ENCODE measurements around the gene GUSB. TPM values are rescaled to one million over a fixed set of nuclear protein-coding genes. Genes with fewer than 3 reads are reported as not detected.
A peak's percentile ranks its signal among the peaks of the same experiment; 100 is the strongest.
"Not testable (repeated sequence)": the region's sequence is repeated elsewhere in the genome, so short reads cannot be mapped to it uniquely, and the experiment has no call there.

The GUSB gene
- polyA plus RNA-seq (2011; rRNA removed) (32.5 and 67.8 TPM in 2 replicates), polyA minus RNA-seq (2011; rRNA and poly(A)+ RNA removed) (12.1 and 20.4 TPM in 2 replicates)

DNA sequence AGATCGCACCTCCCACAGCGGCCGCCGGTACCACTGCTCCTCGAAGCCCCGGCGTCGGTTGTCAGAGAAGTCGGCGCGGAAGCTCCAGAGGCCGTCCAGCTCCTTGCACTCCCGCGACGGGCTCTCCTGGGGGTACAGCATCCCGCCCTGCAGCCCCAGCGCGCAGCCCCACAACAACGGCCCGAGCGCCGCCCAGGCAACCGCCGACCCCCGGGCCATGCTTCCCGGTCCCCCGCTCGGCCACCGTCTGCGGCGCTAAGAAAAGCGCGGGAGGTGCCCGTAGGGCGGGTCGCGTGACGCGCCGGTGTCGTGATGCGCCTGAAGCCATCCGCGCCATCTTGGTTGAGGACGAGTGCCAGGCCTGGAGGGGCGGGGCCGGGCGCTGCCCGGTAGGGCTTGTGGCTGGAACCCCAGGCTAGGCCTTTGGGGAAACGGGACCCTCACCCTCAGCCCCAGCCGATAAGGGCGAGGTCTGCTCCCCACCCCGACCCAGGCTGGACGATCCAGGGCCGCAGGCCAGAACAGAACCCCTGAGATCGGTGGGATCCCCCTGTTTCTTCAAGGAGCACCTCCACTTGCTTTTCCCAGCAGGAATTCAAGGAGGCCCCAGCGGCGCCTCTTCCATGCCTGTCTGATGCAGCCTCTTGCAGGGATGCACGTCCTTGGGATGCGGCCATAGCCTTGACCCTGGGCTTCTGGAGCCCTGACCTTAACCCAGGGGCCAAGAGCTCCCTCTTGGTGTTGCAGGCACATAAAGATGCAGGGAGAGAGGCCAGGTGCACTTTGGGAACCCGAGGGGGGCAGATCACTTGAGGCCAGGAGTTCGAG lies at the start of gene GUSB:
GUSB (minus strand) TSS at position 249 of the 828 bp plus-strand sequence; CDS start at position 219, 30 bp downstream.
- Histone ChIP-seq H3K36me3 (ENCODE audit: control insufficient read depth, insufficient read depth, low read length) (peaks cover 1% of the 10 kb centered on the region; the same call in 1 of the 2 replicates), H3K27me3 (ENCODE audit: control insufficient read depth, insufficient read depth, low read length) (no peaks in the 10 kb centered on the region), H3K4me3 (ENCODE audit: low read depth, low read length) (peak within 1 kb of the TSS; percentile 90)
- DNase-seq (ENCODE audit: low read depth), result peak; percentile 22
- TF ChIP-seq, protein P1, sequence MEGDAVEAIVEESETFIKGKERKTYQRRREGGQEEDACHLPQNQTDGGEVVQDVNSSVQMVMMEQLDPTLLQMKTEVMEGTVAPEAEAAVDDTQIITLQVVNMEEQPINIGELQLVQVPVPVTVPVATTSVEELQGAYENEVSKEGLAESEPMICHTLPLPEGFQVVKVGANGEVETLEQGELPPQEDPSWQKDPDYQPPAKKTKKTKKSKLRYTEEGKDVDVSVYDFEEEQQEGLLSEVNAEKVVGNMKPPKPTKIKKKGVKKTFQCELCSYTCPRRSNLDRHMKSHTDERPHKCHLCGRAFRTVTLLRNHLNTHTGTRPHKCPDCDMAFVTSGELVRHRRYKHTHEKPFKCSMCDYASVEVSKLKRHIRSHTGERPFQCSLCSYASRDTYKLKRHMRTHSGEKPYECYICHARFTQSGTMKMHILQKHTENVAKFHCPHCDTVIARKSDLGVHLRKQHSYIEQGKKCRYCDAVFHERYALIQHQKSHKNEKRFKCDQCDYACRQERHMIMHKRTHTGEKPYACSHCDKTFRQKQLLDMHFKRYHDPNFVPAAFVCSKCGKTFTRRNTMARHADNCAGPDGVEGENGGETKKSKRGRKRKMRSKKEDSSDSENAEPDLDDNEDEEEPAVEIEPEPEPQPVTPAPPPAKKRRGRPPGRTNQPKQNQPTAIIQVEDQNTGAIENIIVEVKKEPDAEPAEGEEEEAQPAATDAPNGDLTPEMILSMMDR (IDR thresholded peaks at IDR 0.05; ENCODE audit: insufficient read depth, low read depth, low read length), result no peak
- POLR2A ChIA-PET, result no interaction called here
- CTCF ChIA-PET, result no interaction called here

DNA sequence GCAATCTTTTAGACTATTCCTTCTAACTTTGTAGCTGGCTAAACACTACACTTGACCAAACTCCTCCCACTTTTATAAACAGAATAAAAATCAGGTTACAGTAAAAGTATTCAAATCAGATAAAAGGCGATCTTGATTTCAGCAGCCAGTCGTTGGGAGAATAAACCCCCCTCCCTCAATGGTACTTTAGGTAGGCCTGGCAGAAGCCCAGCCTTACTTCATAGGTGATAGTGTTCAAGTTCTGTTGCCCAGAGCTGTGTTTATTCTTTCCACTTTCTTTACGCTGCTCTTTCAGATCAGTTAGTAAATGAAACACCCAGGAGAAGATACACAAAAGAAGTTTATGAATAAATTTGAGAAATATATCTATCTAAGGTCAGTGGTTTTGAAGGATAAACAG lies 46.3 kb upstream of the GUSB start:
- POLR2A ChIA-PET; H3K27me3 ChIP-seq (ENCODE audit: control insufficient read depth, insufficient read depth, low read length); DNase-seq (ENCODE audit: low read depth); H3K36me3 ChIP-seq (ENCODE audit: control insufficient read depth, insufficient read depth, low read length); CTCF ChIA-PET; H3K4me3 ChIP-seq (ENCODE audit: low read depth, low read length): not testable (repeated sequence)

DNA sequence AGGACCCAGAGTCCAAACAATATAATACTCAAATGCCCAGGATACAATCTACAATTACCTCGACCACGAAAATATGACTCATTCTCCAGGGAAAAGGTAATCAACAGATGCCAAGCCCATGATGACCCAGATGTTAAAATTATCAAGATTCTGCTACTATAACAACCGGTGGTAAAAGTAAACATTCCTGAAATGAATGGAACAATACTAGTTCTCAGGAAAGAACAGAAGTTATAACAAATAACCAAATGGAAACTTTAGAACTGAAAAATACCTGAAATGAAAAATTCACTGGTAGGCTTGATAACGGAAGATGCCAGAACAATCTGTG lies 34.1 kb upstream of the GUSB start:
- Histone ChIP-seq H3K36me3 (ENCODE audit: control insufficient read depth, insufficient read depth, low read length) (no peaks in the 10 kb centered on the region), H3K27me3 (ENCODE audit: control insufficient read depth, insufficient read depth, low read length) (no peaks in the 10 kb centered on the region), H3K4me3 (ENCODE audit: low read depth, low read length) (no peak overlapping the region)
- CTCF ChIA-PET, result interaction anchor here (1.4 kb wide), 1 partner anchor 9 kb away, joined by 4 read pairs; no protein-coding TSS in a partner anchor
- POLR2A ChIA-PET, result no interaction called here
- DNase-seq (ENCODE audit: low read depth), result no peak
- TF ChIP-seq, protein P1 (IDR thresholded peaks at IDR 0.05; ENCODE audit: insufficient read depth, low read depth, low read length), result no peak

DNA sequence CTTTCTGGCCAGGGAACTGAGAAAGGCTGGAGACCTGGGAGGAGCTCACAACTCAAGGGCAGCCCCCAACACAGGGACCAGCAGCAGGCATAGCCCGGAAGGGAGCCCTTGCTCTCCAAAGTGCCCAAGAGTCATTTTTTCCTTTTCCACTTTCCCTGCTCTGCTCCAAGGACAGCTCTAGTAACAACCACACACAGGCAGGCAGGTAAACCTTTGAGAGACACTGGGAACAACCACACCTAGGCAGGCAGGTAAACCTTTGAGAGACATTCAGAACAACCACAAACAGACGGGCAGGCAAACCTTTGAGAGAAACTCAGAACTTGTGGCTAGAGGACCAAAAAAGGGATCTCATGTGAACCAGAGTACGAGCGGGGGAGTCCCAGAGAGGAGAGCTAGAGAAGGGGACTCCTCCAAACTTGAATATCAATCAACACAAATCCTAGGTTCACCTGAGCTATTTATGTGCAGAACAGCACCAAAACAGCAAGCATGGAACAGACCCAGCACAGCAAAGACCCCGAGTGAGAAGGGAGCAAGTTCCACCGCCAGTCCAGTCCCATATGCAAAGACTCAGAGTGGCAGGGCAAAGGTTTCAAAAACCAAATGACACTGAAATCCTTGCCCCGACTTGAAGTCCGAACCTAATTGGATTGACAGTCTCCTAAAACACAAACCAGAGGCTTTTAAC lies 33.6 kb upstream of the GUSB start:
- ChIA-PET CTCF (interaction anchor here (1.4 kb wide), 1 partner anchor 10 kb away, joined by 4 read pairs; no protein-coding TSS in a partner anchor), POLR2A (no interaction called here)
- Histone ChIP-seq H3K4me3 (ENCODE audit: low read depth, low read length) (no peak overlapping the region), H3K27me3 (ENCODE audit: control insufficient read depth, insufficient read depth, low read length) (no peaks in the 10 kb centered on the region), H3K36me3 (ENCODE audit: control insufficient read depth, insufficient read depth, low read length) (no peaks in the 10 kb centered on the region)
- no peak for DNase-seq (ENCODE audit: low read depth)
- TF ChIP-seq, protein P1 (IDR thresholded peaks at IDR 0.05; ENCODE audit: insufficient read depth, low read depth, low read length), result no peak

DNA sequence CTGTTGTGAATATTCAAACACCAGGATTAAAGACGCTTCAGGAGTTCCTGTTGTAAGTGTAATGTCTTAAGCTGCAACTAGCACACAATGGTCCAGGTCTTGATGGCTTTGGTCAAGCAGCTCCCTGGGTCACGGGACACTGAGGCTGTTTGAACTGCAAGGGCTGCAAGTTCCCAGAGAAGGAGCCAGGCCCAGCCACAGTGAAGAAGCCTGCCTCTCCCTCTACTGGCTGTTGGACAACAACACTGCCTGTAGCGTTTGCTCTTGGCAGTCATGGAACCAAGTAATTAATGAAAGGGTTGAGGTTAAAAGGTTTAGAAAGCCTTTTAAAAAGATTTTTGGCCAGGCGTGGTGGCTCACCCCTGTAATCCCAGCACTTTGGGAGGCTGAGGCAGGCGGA lies 31.9 kb upstream of the GUSB start:
- DNase-seq (ENCODE audit: low read depth), result no peak
- ChIA-PET POLR2A (no interaction called here), CTCF (interaction anchor here (1.8 to 2.4 kb wide), 2 partner anchors 289 to 291 kb away, joined by 4 to 8 read pairs; no protein-coding TSS in a partner anchor)

More for the DNA sequence above, 31.9 kb upstream of the GUSB start:
- H3K36me3 ChIP-seq (ENCODE audit: control insufficient read depth, insufficient read depth, low read length), result no peaks in the 10 kb centered on the region
- H3K27me3 ChIP-seq (ENCODE audit: control insufficient read depth, insufficient read depth, low read length), result no peaks in the 10 kb centered on the region
- H3K4me3 ChIP-seq (ENCODE audit: low read depth, low read length), result no peak overlapping the region
- TF ChIP-seq, protein P1 (IDR thresholded peaks at IDR 0.05; ENCODE audit: insufficient read depth, low read depth, low read length), result peak; percentile 65
